ENCODE results near the gene DNAH10.

Gene DNAH10

DNA sequence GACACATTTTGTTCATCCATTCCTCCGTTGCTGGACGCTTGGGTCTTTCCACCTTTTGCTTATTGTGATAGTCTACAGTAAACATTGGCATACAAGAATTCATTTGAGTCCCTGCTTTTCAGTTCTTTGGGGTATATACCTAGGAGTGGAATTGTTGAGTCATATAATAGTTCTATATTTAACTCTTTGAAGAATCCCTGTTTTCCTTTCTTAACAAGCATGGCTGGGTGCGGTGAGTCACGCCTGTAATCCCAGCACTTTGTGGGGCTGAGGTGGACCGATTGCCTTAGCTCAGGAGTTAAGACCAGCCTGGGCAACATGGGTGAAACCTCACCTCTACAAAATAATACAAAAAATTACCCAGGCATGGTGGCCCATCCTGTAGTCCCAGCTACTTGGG, 135.1 kb downstream of the DNAH10 start:
- no peaks in the 10 kb centered on the region for H3K36me3 ChIP-seq (ENCODE audit: control insufficient read depth, insufficient read depth, low read length)
- 91 to 92% methylated on average over 5 of the region's 5 CpGs for WGBS, 2 experiments
- H3K9me3 ChIP-seq (ENCODE audit: control insufficient read depth, low read length) = no peaks in the 10 kb centered on the region
- H3K27me3 ChIP-seq (ENCODE audit: control insufficient read depth, insufficient read depth, low read length, poor library complexity, severe bottlenecking) = no peaks in the 10 kb centered on the region
- H3K27ac ChIP-seq (ENCODE audit: insufficient read depth, low read depth, low read length, poor library complexity, severe bottlenecking) = no peak overlapping the region
- no peak overlapping the region for H3K4me3 ChIP-seq (ENCODE audit: insufficient read depth, low read depth, low read length)
- H3K4me1 ChIP-seq (ENCODE audit: control insufficient read depth, insufficient read depth, low read length) = peaks cover 9% of the 10 kb centered on the region

DNA sequence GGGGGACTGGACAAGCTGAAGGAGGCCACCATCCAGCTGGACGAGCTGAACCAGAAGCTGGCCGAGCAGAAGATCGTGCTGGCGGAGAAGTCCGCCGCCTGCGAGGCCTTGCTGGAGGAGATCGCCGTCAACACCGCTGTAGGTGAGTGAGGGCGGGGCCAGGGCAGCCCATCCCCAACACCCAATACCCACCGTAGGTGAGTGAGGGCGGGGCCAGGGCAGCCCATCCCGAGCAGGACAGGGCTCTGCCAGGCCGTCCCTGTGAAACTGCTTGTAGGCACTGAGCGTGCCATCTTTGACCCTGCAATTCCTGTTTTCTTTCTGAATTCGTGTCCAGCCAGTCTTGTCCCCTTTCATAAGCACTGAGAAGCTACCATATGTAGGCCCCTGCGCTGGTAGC, 136.6 kb downstream of the DNAH10 start:
- Histone ChIP-seq H3K36me3 (ENCODE audit: control insufficient read depth, insufficient read depth, low read length) (no peaks in the 10 kb centered on the region), H3K27ac (ENCODE audit: insufficient read depth, low read depth, low read length, poor library complexity, severe bottlenecking) (no peak overlapping the region), H3K27me3 (ENCODE audit: control insufficient read depth, insufficient read depth, low read length, poor library complexity, severe bottlenecking) (no peaks in the 10 kb centered on the region), H3K4me3 (ENCODE audit: insufficient read depth, low read depth, low read length) (no peak overlapping the region), H3K4me1 (ENCODE audit: control insufficient read depth, insufficient read depth, low read length) (peaks cover 9% of the 10 kb centered on the region), H3K9me3 (ENCODE audit: control insufficient read depth, low read length) (no peaks in the 10 kb centered on the region)
- WGBS, 2 experiments = 92 to 94% methylated on average over 18 of the region's 18 CpGs

DNA sequence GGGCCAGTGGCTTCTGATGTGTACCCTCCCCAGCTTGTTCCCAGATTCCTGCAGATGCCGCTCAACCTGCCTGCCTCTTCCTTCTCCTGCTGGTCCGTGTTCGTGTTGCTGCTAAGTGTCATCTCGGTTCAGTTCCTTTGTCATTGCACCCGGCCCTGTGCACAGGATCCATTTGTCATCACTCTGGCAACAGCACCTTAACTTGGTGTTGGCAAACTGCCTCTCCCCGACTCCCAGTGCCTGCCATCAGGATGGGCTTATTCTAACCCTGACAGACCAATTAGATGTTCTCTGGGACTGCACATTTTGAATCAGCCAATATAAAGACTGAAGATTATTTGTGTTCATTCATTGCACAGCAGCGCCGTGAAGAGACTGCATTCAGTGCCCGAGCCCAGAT, 137.3 kb downstream of the DNAH10 start:
- H3K36me3 ChIP-seq (ENCODE audit: control insufficient read depth, insufficient read depth, low read length) = no peaks in the 10 kb centered on the region
- no peak overlapping the region for H3K27ac ChIP-seq (ENCODE audit: insufficient read depth, low read depth, low read length, poor library complexity, severe bottlenecking)
- no peaks in the 10 kb centered on the region for H3K27me3 ChIP-seq (ENCODE audit: control insufficient read depth, insufficient read depth, low read length, poor library complexity, severe bottlenecking)
- peaks cover 9% of the 10 kb centered on the region for H3K4me1 ChIP-seq (ENCODE audit: control insufficient read depth, insufficient read depth, low read length)
- WGBS, 2 experiments = 93% methylated on average over 9 of the region's 9 CpGs
- no peak overlapping the region for H3K4me3 ChIP-seq (ENCODE audit: insufficient read depth, low read depth, low read length)
- H3K9me3 ChIP-seq (ENCODE audit: control insufficient read depth, low read length) = no peaks in the 10 kb centered on the region

DNA sequence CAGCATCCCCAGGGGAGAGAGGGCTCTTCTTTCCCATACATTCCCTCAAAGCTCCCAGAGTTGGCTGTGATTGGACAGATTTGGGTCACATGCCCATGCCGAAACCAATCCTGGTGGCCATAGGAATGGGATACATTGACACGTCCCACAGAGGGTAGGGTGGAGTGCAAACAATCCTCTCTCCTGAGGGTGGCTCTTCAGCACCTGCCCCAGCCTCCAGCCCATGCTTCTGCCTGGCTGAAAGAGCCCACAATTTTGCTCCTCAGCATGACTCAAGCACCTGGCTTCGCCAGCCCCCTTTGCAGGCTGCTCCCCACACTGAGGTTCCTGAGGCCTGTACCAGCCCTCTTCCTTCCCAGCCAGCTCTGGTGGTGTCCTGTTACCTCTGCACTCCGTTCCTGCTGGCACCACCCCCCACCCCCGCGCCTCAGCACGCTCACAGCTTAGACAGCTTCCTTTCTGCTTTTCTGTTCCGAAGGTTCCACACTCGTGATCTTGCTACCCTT, 138.8 kb downstream of the DNAH10 start:
- H3K27me3 ChIP-seq (ENCODE audit: control insufficient read depth, insufficient read depth, low read length, poor library complexity, severe bottlenecking) = no peaks in the 10 kb centered on the region
- H3K9me3 ChIP-seq (ENCODE audit: control insufficient read depth, low read length) = no peaks in the 10 kb centered on the region
- no peaks in the 10 kb centered on the region for H3K36me3 ChIP-seq (ENCODE audit: control insufficient read depth, insufficient read depth, low read length)
- H3K4me1 ChIP-seq (ENCODE audit: control insufficient read depth, insufficient read depth, low read length) = peaks cover 9% of the 10 kb centered on the region
- no peak overlapping the region for H3K4me3 ChIP-seq (ENCODE audit: insufficient read depth, low read depth, low read length)
- no peak overlapping the region for H3K27ac ChIP-seq (ENCODE audit: insufficient read depth, low read depth, low read length, poor library complexity, severe bottlenecking)
- 43 to 46% methylated on average over 9 of the region's 9 CpGs for WGBS, 2 experiments

DNA sequence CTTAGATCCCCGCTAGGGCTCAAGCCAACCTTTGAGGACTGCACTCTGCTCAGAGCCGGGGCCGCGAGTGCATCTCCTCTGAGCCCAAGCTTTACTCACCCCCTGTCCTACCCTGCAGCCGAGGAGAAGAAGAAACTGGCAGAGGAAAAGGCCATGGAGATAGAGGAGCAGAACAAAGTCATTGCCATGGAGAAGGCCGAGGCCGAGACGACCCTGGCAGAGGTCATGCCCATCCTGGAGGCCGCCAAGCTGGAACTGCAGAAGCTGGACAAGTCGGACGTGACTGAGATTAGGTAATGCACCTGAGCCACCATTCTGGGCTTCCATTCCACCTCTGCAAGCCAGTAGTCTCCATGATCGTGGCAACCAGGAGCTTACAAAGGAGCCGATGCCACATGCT, 140.7 kb downstream of the DNAH10 start:
- no peaks in the 10 kb centered on the region for H3K36me3 ChIP-seq (ENCODE audit: control insufficient read depth, insufficient read depth, low read length)
- H3K27me3 ChIP-seq (ENCODE audit: control insufficient read depth, insufficient read depth, low read length, poor library complexity, severe bottlenecking) = no peaks in the 10 kb centered on the region
- no peak overlapping the region for H3K27ac ChIP-seq (ENCODE audit: insufficient read depth, low read depth, low read length, poor library complexity, severe bottlenecking)
- H3K9me3 ChIP-seq (ENCODE audit: control insufficient read depth, low read length) = no peaks in the 10 kb centered on the region
- H3K4me3 ChIP-seq (ENCODE audit: insufficient read depth, low read depth, low read length) = no peak overlapping the region
- H3K4me1 ChIP-seq (ENCODE audit: control insufficient read depth, insufficient read depth, low read length) = peaks cover 9% of the 10 kb centered on the region
- 93 to 96% methylated on average over 13 of the region's 13 CpGs for WGBS, 2 experiments

DNA sequence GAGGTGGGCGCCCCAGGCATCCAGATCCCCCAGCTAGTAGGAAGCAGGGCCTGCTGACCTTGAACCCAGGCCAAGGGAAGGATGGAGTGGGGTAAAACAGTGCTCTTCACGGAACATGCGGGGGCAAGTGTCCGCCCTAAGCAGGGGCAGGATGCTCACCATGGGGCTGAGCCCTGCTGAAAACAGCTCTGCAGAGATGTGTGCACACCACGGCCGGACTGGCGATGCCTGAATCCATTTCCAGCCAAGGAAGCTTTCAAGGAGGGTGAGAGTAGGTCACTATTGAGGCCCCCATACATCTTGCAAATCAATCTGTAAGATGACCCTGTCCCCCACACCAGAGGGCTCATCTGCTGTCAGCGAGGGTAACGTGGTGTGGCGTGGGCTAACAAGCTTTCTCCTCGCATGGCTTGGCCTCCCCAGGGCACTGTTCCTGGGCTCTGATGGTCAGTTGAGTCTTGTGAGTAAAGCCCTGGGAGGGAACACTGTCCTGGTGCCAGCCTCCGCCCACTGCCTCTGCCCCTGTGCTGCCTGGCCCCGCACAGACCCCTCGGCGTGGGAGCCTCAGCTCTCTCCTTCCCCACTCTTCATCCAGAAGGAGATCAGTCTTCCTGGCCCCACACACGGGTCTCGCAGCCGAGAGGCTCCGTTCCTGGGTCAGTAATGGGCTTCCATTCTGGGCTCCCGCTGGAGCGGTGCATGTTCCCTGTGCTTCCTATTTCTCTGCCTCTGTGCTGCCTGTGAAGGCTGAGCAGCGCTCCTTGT, 141.4 kb downstream of the DNAH10 start:
- Histone ChIP-seq H3K27ac (ENCODE audit: insufficient read depth, low read depth, low read length, poor library complexity, severe bottlenecking) (no peak overlapping the region), H3K27me3 (ENCODE audit: control insufficient read depth, insufficient read depth, low read length, poor library complexity, severe bottlenecking) (no peaks in the 10 kb centered on the region), H3K4me1 (ENCODE audit: control insufficient read depth, insufficient read depth, low read length) (peaks cover 9% of the 10 kb centered on the region), H3K36me3 (ENCODE audit: control insufficient read depth, insufficient read depth, low read length) (no peaks in the 10 kb centered on the region), H3K9me3 (ENCODE audit: control insufficient read depth, low read length) (no peaks in the 10 kb centered on the region), H3K4me3 (ENCODE audit: insufficient read depth, low read depth, low read length) (no peak overlapping the region)
- 88 to 89% methylated on average over 22 of the region's 22 CpGs for WGBS, 2 experiments

DNA sequence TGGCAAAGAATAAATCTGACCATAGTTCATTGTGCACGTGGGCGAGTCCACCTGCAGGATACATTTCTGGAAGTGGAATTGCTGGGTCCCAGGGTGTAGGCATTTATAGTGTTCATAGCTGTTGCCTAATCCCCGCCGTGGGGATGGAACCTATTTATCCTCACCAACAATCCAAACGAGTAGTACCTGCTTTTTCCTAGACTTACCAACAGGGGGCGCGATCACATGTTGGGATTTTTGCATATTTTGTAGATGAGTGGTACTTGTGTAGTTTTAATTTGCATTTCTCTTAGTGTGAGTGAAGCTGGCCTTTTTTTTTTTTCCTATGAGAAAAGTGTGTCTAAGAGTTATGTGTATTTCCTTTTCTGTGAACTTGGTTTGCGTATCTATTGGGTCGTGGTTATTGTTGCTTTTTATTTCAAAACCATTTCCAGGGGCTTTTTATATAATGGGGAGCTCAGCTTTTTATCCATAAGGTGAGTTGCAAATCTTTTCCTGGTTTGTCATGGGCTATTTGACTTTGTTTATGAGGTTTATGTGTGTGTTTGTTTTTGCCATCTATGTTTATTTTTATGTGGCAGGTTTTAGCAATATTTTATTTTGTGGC, 143.3 kb downstream of the DNAH10 start:
- no peaks in the 10 kb centered on the region for H3K27me3 ChIP-seq (ENCODE audit: control insufficient read depth, insufficient read depth, low read length, poor library complexity, severe bottlenecking)
- 32 to 35% methylated on average over 6 to 8 of the region's 9 CpGs for WGBS, 2 experiments
- peaks cover 9% of the 10 kb centered on the region for H3K4me1 ChIP-seq (ENCODE audit: control insufficient read depth, insufficient read depth, low read length)
- no peak overlapping the region for H3K27ac ChIP-seq (ENCODE audit: insufficient read depth, low read depth, low read length, poor library complexity, severe bottlenecking)
- H3K9me3 ChIP-seq (ENCODE audit: control insufficient read depth, low read length) = no peaks in the 10 kb centered on the region
- H3K4me3 ChIP-seq (ENCODE audit: insufficient read depth, low read depth, low read length) = no peak overlapping the region
- no peaks in the 10 kb centered on the region for H3K36me3 ChIP-seq (ENCODE audit: control insufficient read depth, insufficient read depth, low read length)

DNA sequence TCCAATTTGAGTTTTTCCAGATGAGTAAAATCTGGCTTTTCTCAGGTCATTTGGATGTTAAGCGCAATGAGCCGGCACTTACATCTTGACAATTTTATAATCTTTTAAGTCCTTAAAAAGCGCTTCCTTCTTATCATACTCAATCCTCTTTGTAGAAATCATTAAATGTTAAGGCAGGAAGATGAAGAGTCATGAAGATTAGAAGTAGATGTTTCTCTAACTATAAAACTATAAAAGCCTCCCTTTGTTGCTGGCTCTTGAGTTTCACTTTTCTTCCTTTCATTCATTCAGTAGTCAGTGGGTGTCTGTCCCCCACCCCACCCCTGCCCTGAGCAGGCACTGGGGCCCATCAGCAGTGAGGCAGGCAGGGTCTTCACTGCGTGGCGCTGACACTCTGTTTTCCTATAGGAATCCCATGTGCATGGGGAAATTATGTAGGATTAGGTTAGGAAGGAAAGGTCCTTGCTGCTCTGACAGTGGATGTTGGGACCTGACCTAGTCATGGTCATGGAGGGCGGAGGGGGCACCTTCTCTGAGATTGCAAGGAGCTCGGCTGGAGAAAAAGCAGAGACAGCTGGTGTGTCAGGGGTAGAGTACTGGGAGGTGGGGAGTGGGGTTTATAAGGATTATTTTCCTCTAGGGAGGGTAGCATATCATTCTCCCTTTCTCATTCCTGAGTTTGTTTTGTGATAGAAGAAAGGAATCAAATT, 144.8 kb downstream of the DNAH10 start:
- Histone ChIP-seq H3K36me3 (ENCODE audit: control insufficient read depth, insufficient read depth, low read length) (no peaks in the 10 kb centered on the region), H3K9me3 (ENCODE audit: control insufficient read depth, low read length) (no peaks in the 10 kb centered on the region), H3K27me3 (ENCODE audit: control insufficient read depth, insufficient read depth, low read length, poor library complexity, severe bottlenecking) (no peaks in the 10 kb centered on the region), H3K4me1 (ENCODE audit: control insufficient read depth, insufficient read depth, low read length) (no peaks in the 10 kb centered on the region), H3K4me3 (ENCODE audit: insufficient read depth, low read depth, low read length) (no peak overlapping the region), H3K27ac (ENCODE audit: insufficient read depth, low read depth, low read length, poor library complexity, severe bottlenecking) (no peak overlapping the region)
- WGBS, 2 experiments = 93 to 94% methylated on average over 5 to 7 of the region's 7 CpGs

DNA sequence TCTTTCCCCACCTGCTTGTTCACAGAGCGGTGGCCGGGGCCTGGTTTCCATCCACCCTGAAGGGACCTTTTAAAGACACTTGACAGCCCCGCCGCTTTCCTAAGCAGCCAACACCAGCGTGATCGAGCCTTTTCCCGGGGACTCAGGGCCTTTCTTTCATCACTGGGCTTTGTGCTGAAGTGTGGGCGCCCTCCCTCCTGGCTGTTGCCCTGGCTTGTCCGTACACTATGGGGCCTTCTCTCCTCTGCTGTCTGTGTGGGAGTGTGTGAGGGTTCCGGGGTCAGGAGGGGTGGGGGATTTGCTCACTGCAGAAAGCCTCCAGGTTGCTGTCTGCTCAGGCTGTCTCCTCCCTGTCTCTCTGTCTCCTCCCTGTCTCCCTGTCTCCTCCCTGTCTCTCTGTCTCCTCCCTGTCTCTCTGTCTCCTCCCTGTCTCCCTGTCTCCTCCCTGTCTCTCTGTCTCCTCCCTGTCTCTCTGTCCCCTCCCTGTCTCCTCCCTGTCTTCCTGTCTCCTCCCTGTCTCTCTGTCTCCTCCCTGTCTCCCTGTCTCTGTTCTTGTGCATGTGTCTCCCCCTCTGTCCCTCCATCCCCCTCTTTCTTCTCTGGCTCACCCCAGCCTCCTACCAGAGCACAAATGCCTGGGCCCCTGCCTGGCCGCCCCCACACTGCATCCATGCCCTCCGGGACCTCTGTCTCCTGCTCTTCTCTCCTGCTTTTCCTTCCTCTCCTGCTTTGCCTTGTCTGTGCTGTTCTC, 145.8 kb downstream of the DNAH10 start:
- Histone ChIP-seq H3K4me3 (ENCODE audit: insufficient read depth, low read depth, low read length) (no peak overlapping the region), H3K4me1 (ENCODE audit: control insufficient read depth, insufficient read depth, low read length) (no peaks in the 10 kb centered on the region), H3K27ac (ENCODE audit: insufficient read depth, low read depth, low read length, poor library complexity, severe bottlenecking) (no peak overlapping the region), H3K27me3 (ENCODE audit: control insufficient read depth, insufficient read depth, low read length, poor library complexity, severe bottlenecking) (no peaks in the 10 kb centered on the region), H3K36me3 (ENCODE audit: control insufficient read depth, insufficient read depth, low read length) (no peaks in the 10 kb centered on the region), H3K9me3 (ENCODE audit: control insufficient read depth, low read length) (no peaks in the 10 kb centered on the region)
- 68 to 73% methylated on average over 12 of the region's 12 CpGs for WGBS, 2 experiments
